Type B pancreatic cell (in vitro differentiated cells): ENCODE results near the gene GJC3. TPM values are rescaled to one million over a fixed set of nuclear protein-coding genes. Genes with fewer than 3 reads are reported as not detected.
"Not testable (repeated sequence)": the region's sequence is repeated elsewhere in the genome, so short reads cannot be mapped to it uniquely, and the experiment has no call there.

Source experiments
- DNase-seq: peaks from one replicate; pipeline ENCODE4 v3.0.0; 2021; ENCODE audit warnings: mixed read lengths; ENCODE audit not compliant: unreplicated experiment; ENCODE audit errors: extremely low spot score
- H3K27ac Mint-ChIP-seq: 2 replicates; pipeline ENCODE4 v1.8.0; 2021; ENCODE audit warnings: mild to moderate bottlenecking, mixed read lengths
- H3K27me3 Mint-ChIP-seq: 2 replicates; pipeline ENCODE4 v1.8.0; 2021; ENCODE audit warnings: mixed read lengths
- H3K36me3 Mint-ChIP-seq: 2 replicates; pipeline ENCODE4 v1.8.0; 2021; ENCODE audit warnings: mixed read lengths
- H3K4me1 Mint-ChIP-seq: one replicate; pipeline ENCODE4 v1.8.0; 2021; ENCODE audit warnings: mixed read lengths; ENCODE audit not compliant: unreplicated experiment
- H3K4me3 Mint-ChIP-seq: 2 replicates; pipeline ENCODE4 v1.8.0; 2021; ENCODE audit warnings: mild to moderate bottlenecking, mixed read lengths
- H3K9me3 Mint-ChIP-seq: 2 replicates; pipeline ENCODE4 v1.8.0; 2021; ENCODE audit warnings: mixed read lengths
- CTCF ChIP-seq: fragments of 200-600 bp; sonication (generic); conservative IDR thresholded peaks from 2 replicates; pipeline ENCODE4 v1.5.0; 2021; ENCODE audit warnings: antibody characterized with exemption, mild to moderate bottlenecking
- total RNA-seq: library from RNA; stranded (reverse); gene quantifications from 2 replicates; pipeline ENCODE4 v1.2.1, GENCODE V29; 2021; ENCODE audit warnings: low replicate concordance

Gene GJC3
- total RNA-seq, 1 donor from 2014 or later: not detected

DNA sequence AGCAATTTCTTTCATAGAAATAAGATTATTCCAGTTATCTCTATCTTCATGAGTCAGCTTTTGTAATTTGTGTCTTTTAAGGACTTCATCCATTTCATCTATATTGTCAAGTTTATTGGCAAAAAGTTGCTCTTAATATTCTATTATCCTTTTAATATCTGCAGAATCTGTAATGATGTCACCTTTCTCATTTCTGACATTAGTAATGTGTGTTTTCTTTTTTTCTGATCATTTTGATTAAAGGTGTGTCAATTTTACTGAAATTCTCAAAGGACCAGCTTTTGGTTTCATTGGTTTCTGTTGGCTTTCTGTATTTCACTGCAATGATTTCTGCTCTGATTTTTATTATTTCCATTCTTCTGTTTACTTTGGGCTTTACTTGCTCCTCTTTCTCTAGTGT, 34.7 kb downstream of the GJC3 start:
- H3K9me3 Mint-ChIP-seq: no peaks in the 10 kb centered on the region
- no peak overlapping the region for H3K27ac Mint-ChIP-seq
- TF ChIP-seq CTCF: no peak
- no peaks in the 10 kb centered on the region for H3K4me1 Mint-ChIP-seq
- no peaks in the 10 kb centered on the region for H3K27me3 Mint-ChIP-seq
- peaks cover 3% of the 10 kb centered on the region for H3K36me3 Mint-ChIP-seq
- DNase-seq: no peak
- H3K4me3 Mint-ChIP-seq: no peak overlapping the region

DNA sequence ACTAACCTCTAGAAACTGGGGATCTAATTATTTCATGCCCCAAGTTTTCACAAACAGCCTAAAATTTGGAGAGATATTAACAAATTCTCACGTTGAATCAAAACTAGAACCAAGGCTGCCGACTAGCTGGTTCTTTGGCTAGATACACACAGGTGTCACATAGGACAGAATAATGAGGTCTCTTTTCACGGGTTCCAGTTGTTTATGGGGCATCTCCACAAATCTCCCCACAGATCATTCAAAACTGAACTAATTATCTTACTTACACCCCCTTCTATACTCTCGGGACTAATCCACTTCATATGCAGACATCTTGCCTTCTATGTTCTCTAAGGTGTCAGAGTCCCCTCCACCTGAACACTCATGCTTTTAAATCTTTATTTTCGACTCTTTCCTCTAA, 36.1 kb downstream of the GJC3 start:
- Mint-ChIP-seq H3K9me3 (no peaks in the 10 kb centered on the region), H3K27me3 (no peaks in the 10 kb centered on the region), H3K36me3 (peaks cover 3% of the 10 kb centered on the region), H3K4me3 (no peak overlapping the region), H3K27ac (no peak overlapping the region), H3K4me1 (no peaks in the 10 kb centered on the region)
- no peak for DNase-seq
- TF ChIP-seq CTCF: no peak

- H3K27me3 Mint-ChIP-seq, H3K4me1 Mint-ChIP-seq, H3K27ac Mint-ChIP-seq: not testable (repeated sequence)
Measured at GRCh38 chr7:99890348-99890747, 39.1 kb downstream of the GJC3 start.

GRCh38 chr7:99888366-99888765, 41.1 kb downstream of the GJC3 start:
- H3K4me3 Mint-ChIP-seq, DNase-seq, H3K9me3 Mint-ChIP-seq, H3K27ac Mint-ChIP-seq, H3K36me3 Mint-ChIP-seq, H3K27me3 Mint-ChIP-seq, H3K4me1 Mint-ChIP-seq: not testable (repeated sequence)

More at GRCh38 chr7:99890348-99890747, 39.1 kb downstream of the GJC3 start:
- not testable (repeated sequence) for DNase-seq, H3K4me3 Mint-ChIP-seq, H3K9me3 Mint-ChIP-seq, H3K36me3 Mint-ChIP-seq

DNA sequence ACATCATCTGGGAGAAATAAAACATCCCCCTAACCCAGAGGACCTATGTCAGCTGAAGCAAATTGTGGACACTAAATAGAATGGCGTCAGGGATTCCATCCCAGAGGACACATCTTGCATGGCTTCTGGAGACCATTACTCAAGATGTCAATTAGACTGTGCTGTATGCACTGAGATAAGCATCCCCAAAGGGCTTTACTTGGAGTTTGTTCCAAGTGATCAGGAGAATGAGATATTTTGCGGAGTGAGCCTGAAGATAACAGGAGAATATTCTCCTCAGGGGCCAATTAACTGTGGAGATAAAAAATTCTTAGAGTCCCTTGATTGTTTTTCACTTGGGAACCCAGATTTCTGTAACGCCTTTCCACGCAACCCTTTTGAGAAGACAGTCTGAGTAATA, 48.0 kb downstream of the GJC3 start:
- no peak for DNase-seq
- Mint-ChIP-seq H3K27ac (no peak overlapping the region), H3K4me3 (no peak overlapping the region), H3K9me3 (peaks cover 6% of the 10 kb centered on the region), H3K4me1 (no peaks in the 10 kb centered on the region), H3K27me3 (no peaks in the 10 kb centered on the region), H3K36me3 (no peaks in the 10 kb centered on the region)
- TF ChIP-seq CTCF: no peak

GRCh38 chr7:99876933-99877332, 52.5 kb downstream of the GJC3 start, which contains the start of gene OR2AE1:
OR2AE1 (minus strand) TSS chr7:99877033; CDS start chr7:99877033, 0 bp downstream.
- DNase-seq: no peak
- no peak for TF ChIP-seq CTCF
- Mint-ChIP-seq H3K4me1 (no peaks in the 10 kb centered on the region), H3K9me3 (peaks cover 5% of the 10 kb centered on the region), H3K27ac (no peak within 1 kb of the TSS), H3K4me3 (no peak within 1 kb of the TSS), H3K36me3 (no peaks in the 10 kb centered on the region), H3K27me3 (no peaks in the 10 kb centered on the region)

GRCh38 chr7:99876491-99876890, 52.9 kb downstream of the GJC3 start:
- H3K4me1 Mint-ChIP-seq: no peaks in the 10 kb centered on the region

More at GRCh38 chr7:99876491-99876890, 52.9 kb downstream of the GJC3 start:
- TF ChIP-seq CTCF: no peak
- Mint-ChIP-seq H3K27ac (no peak overlapping the region), H3K4me3 (no peak overlapping the region), H3K9me3 (peaks cover 5% of the 10 kb centered on the region), H3K27me3 (no peaks in the 10 kb centered on the region), H3K36me3 (no peaks in the 10 kb centered on the region)
- no peak for DNase-seq
